GM13976 (cell line): ENCODE measurements around the gene SLC25A38.
"Not testable (repeated sequence)": the region's sequence is repeated elsewhere in the genome, so short reads cannot be mapped to it uniquely, and the experiment has no call there.

Experiments
- DNase-seq: peaks from one replicate; pipeline ENCODE4 v3.0.0; 2012; ENCODE audit warnings: low spot score
- in situ Hi-C: fragments of 300-500 bp; cut with MboI; formaldehyde crosslinking; loops from one replicate; pipeline ENCODE4 v1.12.0; 2022; ENCODE audit warnings: low sequenced_read_pairs, mixed read lengths, inconsistent platforms; ENCODE audit not compliant: unreplicated experiment
- TF ChIP-seq, protein P1 (sequence below): IDR thresholded peaks from 2 replicates; pipeline ENCODE4 v1.5.1; 2012; ENCODE audit warnings: borderline replicate concordance, mild to moderate bottlenecking; ENCODE audit not compliant: insufficient read depth; ENCODE audit errors: extremely low read depth, missing control alignments, control extremely low read depth

Gene SLC25A38

DNA sequence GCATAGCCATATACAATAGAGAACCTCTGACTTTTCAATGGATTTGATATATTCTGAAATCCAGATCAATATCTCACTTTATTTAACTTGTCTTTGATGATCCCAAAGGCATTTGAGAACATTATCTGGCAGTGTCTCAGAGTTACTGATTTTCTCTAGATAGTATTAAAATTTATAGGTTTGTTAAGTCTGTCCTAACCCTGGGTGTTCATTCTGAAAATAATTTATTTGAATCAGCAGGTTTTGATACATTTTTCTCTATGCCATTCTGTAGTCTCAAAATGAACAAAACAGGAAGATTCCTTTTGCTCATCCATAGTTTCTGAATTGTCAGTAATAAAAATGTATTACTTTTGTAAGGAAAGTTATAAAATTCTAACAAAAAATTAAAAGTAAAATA, 39.4 kb upstream of the SLC25A38 start:
- in situ Hi-C loops, result no loop called here
- TF ChIP-seq, protein P1, sequence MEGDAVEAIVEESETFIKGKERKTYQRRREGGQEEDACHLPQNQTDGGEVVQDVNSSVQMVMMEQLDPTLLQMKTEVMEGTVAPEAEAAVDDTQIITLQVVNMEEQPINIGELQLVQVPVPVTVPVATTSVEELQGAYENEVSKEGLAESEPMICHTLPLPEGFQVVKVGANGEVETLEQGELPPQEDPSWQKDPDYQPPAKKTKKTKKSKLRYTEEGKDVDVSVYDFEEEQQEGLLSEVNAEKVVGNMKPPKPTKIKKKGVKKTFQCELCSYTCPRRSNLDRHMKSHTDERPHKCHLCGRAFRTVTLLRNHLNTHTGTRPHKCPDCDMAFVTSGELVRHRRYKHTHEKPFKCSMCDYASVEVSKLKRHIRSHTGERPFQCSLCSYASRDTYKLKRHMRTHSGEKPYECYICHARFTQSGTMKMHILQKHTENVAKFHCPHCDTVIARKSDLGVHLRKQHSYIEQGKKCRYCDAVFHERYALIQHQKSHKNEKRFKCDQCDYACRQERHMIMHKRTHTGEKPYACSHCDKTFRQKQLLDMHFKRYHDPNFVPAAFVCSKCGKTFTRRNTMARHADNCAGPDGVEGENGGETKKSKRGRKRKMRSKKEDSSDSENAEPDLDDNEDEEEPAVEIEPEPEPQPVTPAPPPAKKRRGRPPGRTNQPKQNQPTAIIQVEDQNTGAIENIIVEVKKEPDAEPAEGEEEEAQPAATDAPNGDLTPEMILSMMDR, result no peak

DNA sequence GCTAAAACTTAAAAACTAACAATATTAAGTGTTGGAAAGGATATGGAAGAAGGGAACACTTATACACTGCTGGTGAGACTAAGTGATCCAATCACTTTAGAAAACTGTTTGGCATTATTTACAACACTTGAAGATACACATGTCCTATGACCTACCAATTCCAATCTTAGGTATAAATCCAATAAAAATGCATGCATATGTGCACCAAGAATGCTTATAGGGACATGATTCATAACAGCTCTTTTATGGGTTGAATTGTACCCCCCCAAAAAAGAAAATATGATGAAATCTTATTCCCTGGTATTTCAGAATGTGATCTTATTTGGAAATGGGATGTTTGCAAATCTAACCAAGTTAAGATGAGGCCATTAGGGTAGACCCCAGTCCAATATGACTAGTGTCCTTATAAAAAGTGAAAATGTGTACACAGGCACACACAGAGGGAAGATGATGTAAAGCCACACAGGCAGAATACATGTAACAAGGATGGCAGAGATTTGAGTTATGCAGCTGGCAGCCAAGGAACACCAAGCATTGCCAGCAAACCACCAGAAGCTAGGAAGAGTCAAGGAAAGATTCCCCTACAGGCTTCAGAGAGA, 38.3 kb upstream of the SLC25A38 start:
- no peak for DNase-seq
- TF ChIP-seq, protein P1, result no peak
- in situ Hi-C loops, result no loop called here

More for the DNA sequence above, 39.4 kb upstream of the SLC25A38 start:
- no peak for DNase-seq

DNA sequence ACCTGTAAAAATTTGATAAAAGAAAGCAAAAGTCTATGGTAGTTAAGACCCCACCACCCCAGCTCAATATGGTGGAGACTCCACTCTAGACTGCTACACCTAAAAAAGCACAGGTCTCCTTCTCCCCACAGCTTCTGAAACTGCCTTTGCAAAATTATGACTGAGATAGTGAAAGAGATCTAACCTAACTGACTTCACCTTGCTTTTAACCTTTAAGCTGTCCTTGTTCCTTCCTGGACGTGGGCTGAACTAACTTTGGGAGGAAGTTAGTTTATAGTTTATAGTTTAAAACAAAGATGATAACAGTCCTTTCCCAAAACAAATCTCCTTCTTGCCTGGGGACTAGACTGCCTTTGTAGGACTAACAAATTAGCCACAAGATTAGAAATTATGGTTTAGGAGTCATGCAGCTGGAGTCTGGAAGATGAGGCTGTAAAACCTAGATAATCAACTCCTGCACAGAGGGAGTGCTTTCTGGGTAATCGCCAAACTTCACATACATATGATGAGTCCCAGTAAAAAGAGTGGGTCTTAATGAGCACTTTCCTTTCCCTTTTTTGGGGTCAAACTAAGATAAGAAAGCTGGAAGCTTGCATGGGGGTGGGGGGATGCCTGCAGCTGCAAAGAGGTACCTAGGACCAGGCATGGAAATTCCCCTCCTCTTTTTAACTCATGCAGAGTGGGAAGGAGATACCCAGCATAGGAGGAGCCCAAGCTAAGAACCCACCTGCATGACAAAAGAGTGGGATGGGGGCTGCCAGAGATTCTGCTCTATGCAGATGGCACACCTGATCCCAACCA, 36.2 kb upstream of the SLC25A38 start:
- DNase-seq, result peak; percentile 14
- in situ Hi-C loops, result no loop called here
- TF ChIP-seq, protein P1, result no peak

DNA sequence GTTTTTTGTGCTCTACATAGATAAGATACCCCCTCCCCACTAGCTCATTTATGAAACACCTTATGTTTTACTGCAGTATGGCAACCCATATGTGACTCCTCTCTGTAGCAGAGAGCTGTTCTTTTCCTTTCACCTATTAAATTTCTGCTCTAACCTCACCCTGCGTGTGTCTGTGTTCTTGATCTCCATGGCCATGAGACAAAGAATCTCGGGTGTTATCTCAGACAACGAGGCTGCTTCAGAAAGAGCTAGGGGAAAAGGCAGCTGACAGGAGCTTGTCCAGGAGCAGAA, 35.6 kb upstream of the SLC25A38 start:
- no peak for DNase-seq
- in situ Hi-C loops, result no loop called here
- TF ChIP-seq, protein P1, result no peak

DNA sequence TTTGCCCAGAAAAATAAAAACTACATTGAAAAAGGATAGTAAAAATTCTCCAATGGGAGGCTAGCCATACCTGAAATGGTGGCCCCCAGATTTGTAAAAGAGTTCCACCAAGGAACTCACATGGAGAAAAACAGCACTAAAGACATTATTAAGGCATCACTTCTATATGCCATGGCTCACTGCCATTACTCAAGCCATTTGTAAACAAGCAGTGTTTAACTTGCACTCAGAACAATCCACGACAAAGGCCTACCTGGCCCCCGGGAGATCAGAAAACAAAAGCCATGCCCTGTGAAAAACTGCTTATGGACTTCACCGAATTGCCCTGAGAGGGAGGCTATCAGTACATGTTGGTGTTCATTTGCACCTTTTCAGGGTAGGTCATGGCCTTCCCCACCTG, 34.1 kb upstream of the SLC25A38 start:
- no peak for DNase-seq
- TF ChIP-seq, protein P1, result no peak
- in situ Hi-C loops, result no loop called here

DNA sequence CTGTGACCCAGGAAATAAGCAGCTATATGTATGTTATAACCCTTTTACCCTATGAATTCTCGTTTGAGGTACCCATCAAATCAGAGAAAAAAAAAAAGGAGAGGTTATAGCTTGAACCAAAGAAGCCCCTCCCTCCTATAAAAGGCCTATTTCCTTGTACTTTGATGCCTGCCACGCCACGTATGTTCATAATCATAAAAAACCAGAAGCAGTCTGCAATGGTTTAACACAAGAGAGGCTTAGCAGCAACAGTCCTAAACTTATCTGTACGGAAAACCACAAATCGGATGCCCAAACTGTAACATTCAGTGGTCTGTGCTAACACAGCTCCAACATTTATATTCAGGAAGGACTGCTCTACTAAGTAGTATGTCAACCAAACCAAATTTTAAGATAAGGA, 32.5 kb upstream of the SLC25A38 start:
- in situ Hi-C loops, result no loop called here
- TF ChIP-seq, protein P1, result no peak
- DNase-seq, result no peak

DNA sequence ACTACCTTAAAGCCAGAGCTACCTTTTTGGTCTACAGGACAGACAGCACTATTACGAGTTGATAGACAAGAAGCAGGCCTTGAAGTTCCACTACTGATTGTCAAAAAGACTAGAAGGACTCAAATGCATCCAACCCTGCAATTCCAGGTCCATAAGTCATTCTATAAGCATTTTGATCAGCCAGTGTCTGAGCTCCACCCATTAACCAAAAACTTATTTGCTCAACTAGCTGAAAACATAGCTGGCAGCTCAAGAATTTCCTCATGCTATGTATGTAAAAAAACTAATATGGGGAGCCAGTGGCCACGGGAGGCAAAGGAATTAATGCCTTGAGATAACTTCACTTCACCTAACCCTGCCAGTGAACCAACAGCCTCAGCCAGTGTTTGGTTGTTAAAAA, 32.0 kb upstream of the SLC25A38 start:
- DNase-seq, in situ Hi-C loops: not testable (repeated sequence)

DNA sequence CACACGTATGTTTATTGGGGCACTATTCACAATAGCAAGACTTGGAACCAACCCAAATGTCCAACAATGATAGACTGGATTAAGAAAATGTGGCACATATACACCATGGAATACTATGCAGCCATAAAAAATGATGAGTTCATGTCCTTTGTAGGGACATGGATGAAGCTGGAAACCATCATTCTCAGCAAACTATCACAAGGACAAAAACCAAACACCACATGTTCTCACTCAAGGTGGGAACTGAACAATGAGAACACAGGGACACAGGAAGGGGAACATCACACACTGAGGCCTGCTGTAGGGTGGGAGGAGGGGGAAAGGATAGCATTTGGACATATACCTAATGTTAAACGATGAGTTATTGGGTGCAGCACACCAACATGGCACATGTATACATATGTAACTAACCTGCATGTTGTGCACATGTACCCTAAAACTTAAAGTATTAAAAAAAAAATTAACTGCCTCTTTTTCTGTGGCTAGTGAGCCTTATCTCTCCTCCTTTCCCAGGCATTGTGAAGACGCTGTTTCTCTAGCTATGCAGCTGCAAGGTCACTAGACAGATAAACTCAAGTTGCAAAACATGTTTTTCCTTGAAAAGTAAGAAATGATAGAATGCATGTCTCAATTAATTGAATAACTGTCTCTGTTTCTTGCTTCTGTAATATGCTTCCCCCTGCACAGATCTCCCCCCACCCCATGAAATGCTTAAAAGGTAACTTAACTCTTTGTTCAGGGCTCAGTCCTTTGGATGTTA, 29.8 kb upstream of the SLC25A38 start:
- in situ Hi-C loops, DNase-seq: not testable (repeated sequence)
